PC-9 (cell line): Measurements from ENCODE around the gene PPP1R1C.

ENCODE experiments used
- EZH2 ChIP-seq: fragments of 200-600 bp; sonication (generic); IDR thresholded peaks from 2 replicates; pipeline ENCODE4 v1.8.0; 2017; ENCODE audit warnings: antibody characterized with exemption, low read depth
- TF ChIP-seq, protein P1 (sequence below): fragments of 200-600 bp; sonication (generic); conservative IDR thresholded peaks from 2 replicates; pipeline ENCODE4 v1.6.1; 2017; ENCODE audit warnings: mixed run types, antibody characterized with exemption, mild to moderate bottlenecking, moderate library complexity

DNA sequence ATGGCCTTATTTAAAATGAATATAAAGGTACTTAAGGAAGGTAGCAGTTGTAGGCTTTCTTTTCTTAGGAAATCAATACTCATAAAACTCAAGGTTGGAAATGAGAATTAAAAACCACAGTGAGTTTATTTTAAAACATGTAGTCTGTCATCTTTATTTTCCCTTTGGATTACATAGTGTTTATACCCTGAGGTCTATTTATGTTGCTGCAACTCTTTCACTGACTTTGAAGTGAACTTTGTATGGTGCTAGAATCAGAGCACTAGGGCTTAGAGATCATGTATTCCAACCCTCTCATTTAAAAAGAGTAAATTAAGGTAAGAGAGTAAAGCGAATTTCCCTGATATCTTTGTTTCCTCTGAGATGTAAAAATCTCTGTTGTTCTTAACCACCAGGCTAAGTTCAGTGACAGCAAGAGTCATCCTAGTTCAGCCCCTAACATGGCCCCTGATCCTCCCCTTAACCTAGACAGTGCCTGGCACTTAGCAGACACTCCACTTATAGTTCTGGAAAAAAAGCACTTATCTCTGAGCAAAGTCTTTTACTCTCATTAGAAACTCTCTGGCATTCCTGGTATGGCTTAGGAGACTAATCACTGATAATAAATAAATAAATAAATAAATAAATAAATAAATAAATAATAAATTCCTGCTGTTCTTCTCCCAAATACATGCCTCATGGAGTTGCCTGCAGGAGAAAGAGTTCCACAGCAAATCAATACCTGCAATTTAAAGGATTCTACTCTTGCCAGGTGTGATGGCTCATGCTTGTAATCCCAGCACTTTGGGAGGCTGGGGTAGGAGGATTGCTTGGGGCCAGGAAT is 33.0 kb upstream of the PPP1R1C start:
- TF ChIP-seq, protein P1, sequence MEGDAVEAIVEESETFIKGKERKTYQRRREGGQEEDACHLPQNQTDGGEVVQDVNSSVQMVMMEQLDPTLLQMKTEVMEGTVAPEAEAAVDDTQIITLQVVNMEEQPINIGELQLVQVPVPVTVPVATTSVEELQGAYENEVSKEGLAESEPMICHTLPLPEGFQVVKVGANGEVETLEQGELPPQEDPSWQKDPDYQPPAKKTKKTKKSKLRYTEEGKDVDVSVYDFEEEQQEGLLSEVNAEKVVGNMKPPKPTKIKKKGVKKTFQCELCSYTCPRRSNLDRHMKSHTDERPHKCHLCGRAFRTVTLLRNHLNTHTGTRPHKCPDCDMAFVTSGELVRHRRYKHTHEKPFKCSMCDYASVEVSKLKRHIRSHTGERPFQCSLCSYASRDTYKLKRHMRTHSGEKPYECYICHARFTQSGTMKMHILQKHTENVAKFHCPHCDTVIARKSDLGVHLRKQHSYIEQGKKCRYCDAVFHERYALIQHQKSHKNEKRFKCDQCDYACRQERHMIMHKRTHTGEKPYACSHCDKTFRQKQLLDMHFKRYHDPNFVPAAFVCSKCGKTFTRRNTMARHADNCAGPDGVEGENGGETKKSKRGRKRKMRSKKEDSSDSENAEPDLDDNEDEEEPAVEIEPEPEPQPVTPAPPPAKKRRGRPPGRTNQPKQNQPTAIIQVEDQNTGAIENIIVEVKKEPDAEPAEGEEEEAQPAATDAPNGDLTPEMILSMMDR, result no peak
- TF ChIP-seq EZH2, result no peak
